OCI-LY7 (cell line): ENCODE results near the gene RITA1. TPM values are rescaled to one million over a fixed set of nuclear protein-coding genes. Genes with fewer than 3 reads are reported as not detected.

Experiments used
- BruUV-seq: library from RNA; stranded (reverse); fragments of 400-500 nt; replicated peaks from 2 replicates; lab custom pipeline; 2021; lab: Mats Ljungman, UMichigan
- CTCF ChIA-PET: fragments of 300-600 bp; sonication (Branson Sonifier 250); formaldehyde crosslinking; loops from one replicate; lab custom pipeline; 2022; ENCODE audit warnings: antibody characterized with exemption; ENCODE audit not compliant: unreplicated experiment; lab: Charles Lee
- POLR2A ChIA-PET: fragments of 300-600 bp; sonication (Branson Sonifier 250); formaldehyde crosslinking; loops from one replicate; lab custom pipeline; 2022; ENCODE audit warnings: antibody characterized with exemption; lab: Charles Lee
- DNase-seq: peaks from one replicate; pipeline ENCODE4 v3.0.0-alpha.2; 2015; ENCODE audit warnings: low spot score
- H2AFZ ChIP-seq: fragments of 200-600 bp; sonication (generic), shearing (Covaris generic); 2 replicates; pipeline ENCODE4 v1.6.1; 2014; ENCODE audit warnings: mild to moderate bottlenecking, antibody characterized with exemption, low read length, moderate library complexity
- H3K27ac ChIP-seq: fragments of 200-600 bp; sonication (generic); 2 replicates; pipeline ENCODE4 v1.5.1; 2014; ENCODE audit warnings: mixed run types, low read depth, mild to moderate bottlenecking, moderate library complexity, low read length, inconsistent platforms; ENCODE audit not compliant: poor library complexity, severe bottlenecking
- H3K36me3 ChIP-seq: fragments of 200-600 bp; sonication (generic); 2 replicates; pipeline ENCODE4 v1.6.1; 2014; ENCODE audit warnings: mild to moderate bottlenecking, antibody characterized with exemption, low read length, moderate library complexity, mixed read lengths; ENCODE audit not compliant: insufficient read depth
- H3K4me1 ChIP-seq: fragments of 200-600 bp; sonication (generic); 2 replicates; pipeline ENCODE4 v1.5.1; 2014; ENCODE audit warnings: mild to moderate bottlenecking, low read length; ENCODE audit not compliant: insufficient read depth, poor library complexity, severe bottlenecking
- H3K4me2 ChIP-seq: fragments of 200-600 bp; sonication (generic); 2 replicates; pipeline ENCODE4 v1.6.1; 2014; ENCODE audit warnings: mild to moderate bottlenecking, low read length
- H3K4me3 ChIP-seq: fragments of 200-600 bp; sonication (generic); 2 replicates; pipeline ENCODE4 v1.5.1; 2014; ENCODE audit warnings: mild to moderate bottlenecking, low read depth, low read length; ENCODE audit not compliant: poor library complexity, severe bottlenecking
- H3K79me2 ChIP-seq: fragments of 200-600 bp; sonication (generic); 2 replicates; pipeline ENCODE4 v1.6.1; 2016; ENCODE audit warnings: low read depth, mild to moderate bottlenecking, low read length, moderate library complexity, mixed read lengths; ENCODE audit not compliant: insufficient read depth
- H3K9me2 ChIP-seq: fragments of 200-600 bp; sonication (generic); 2 replicates; pipeline ENCODE4 v1.6.1; 2016; ENCODE audit warnings: mild to moderate bottlenecking, low read length, mixed read lengths; ENCODE audit not compliant: insufficient read depth
- H3K9me3 ChIP-seq: fragments of 200-600 bp; sonication (generic); 2 replicates; pipeline ENCODE4 v1.6.1; 2014; ENCODE audit warnings: mild to moderate bottlenecking, mixed run types, low read length, mixed read lengths
- H4K20me1 ChIP-seq: fragments of 200-600 bp; sonication (generic); 2 replicates; pipeline ENCODE4 v1.6.1; 2014; ENCODE audit warnings: mild to moderate bottlenecking, antibody characterized with exemption, low read length, moderate library complexity, mixed read lengths; ENCODE audit not compliant: insufficient read depth
- EZH2phosphoT487 ChIP-seq: fragments of 200-600 bp; sonication (generic); IDR thresholded peaks from 2 replicates; pipeline ENCODE4 v1.6.1; 2018; ENCODE audit warnings: low read depth, borderline replicate concordance, mild to moderate bottlenecking, mixed run types, antibody characterized with exemption, low read length, moderate library complexity, mixed read lengths
- intact Hi-C: fragments of 100-400 bp; cut with micrococcal nuclease; formaldehyde crosslinking; loops from one replicate; pipeline ENCODE4 v1.10.0; 2022; ENCODE audit not compliant: unreplicated experiment
- total RNA-seq, 2 experiments: library from RNA; depleted of rRNA in 1 of 2; stranded (reverse); fragments of >200 nt in 1 of 2; shearing (Covaris generic) in 1 of 2; gene quantifications; 2 replicates each; pipeline ENCODE4 v1.2.3, GENCODE V29; 2014 to 2022
- TF ChIP-seq, protein P1 (sequence below): fragments of 200-600 bp; sonication (generic); conservative IDR thresholded peaks from 2 replicates; pipeline ENCODE4 v1.5.1; 2014; ENCODE audit warnings: mild to moderate bottlenecking, antibody characterized with exemption, low read length, moderate library complexity, mixed read lengths

The RITA1 gene
- total RNA-seq, 2 experiments from 2014 or later: 68.6 to 90.8 TPM

DNA sequence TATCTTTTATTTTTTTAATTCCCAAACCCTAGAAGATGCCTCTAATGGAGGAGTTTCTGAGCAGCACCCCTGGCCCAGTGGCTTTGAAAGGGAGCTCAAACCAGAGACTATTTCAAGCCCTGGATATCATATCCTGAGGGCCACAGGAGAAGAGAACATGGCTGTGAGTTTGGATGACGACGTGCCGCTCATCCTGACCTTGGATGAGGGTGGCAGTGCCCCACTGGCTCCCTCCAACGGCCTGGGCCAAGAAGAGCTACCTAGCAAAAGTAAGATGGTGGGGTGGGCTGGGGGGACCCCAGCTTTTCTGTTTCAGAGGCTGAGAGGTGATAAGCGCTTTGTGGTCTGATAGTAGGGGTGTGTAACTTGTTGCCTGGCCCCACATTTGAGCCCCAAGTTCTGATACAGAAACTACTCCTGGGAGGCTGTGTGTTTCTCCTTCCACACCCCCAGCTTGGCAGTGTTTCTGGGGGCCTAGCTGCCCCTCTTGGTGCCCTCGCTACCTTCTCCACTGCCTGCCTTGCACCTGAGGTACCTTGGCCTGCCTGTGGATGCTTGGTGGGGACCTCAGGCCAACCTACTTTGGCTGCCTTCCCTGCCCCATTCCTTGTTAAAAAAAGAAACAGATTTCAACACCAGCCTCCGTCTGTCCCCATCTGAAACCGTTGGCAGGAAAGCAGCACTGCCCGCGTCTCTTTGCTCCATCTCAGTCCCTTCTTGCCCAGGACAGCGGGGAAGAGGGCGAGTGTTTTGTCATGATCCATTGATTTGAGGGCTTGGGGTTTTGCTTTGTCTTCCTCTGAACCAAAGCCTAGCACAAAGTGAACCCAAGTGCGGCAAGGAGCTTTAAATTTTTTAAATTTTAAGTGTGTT is 41.4 kb downstream of the RITA1 start:
- intact Hi-C loops: no loop called here
- no peaks in the 10 kb centered on the region for H4K20me1 ChIP-seq
- POLR2A ChIA-PET: interaction anchor here (0.7 to 12.4 kb wide), 4 partner anchors 10 to 54 kb away, joined by 3 to 183 read pairs (median 4); no protein-coding TSS in a partner anchor

DNA sequence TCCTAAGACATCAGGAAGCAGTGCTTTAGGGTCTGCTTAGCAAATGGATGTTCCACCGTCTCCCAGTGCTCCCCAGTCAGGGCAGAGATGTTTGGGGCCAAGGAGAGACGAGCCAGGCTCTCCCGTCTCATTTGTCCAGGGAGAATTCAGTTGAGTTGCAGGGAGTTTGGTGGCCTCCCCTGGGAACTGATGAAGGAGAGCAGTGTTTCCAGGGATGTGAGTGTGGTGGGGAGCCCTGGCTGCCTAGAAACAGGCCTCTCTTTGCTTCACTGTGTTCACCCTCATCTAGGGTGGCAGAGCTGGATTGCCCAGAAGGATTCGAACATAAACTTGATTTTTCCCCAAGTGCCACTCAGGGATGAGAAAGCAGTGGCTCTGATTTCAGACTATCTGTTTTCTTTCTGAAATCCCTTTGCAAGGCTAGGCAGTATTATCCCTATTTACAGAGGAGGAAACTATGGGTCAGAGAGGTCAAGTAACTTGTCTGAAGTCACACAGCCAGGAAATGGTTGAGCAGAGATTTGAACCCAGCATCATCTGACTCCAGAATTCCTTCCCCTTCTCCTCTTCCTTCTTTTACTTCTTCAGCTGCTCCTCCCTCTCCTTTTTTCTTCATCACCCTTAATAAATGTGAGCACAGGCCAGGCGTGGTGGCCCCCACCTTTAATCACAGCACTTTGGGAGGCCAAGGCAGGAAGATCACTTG is 42.3 kb downstream of the RITA1 start:
- TF ChIP-seq, protein P1, sequence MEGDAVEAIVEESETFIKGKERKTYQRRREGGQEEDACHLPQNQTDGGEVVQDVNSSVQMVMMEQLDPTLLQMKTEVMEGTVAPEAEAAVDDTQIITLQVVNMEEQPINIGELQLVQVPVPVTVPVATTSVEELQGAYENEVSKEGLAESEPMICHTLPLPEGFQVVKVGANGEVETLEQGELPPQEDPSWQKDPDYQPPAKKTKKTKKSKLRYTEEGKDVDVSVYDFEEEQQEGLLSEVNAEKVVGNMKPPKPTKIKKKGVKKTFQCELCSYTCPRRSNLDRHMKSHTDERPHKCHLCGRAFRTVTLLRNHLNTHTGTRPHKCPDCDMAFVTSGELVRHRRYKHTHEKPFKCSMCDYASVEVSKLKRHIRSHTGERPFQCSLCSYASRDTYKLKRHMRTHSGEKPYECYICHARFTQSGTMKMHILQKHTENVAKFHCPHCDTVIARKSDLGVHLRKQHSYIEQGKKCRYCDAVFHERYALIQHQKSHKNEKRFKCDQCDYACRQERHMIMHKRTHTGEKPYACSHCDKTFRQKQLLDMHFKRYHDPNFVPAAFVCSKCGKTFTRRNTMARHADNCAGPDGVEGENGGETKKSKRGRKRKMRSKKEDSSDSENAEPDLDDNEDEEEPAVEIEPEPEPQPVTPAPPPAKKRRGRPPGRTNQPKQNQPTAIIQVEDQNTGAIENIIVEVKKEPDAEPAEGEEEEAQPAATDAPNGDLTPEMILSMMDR: no peak
- no peak for TF ChIP-seq EZH2phosphoT487
- Histone ChIP-seq H4K20me1 (no peaks in the 10 kb centered on the region), H3K4me1 (peaks cover 77% of the 10 kb centered on the region), H3K9me2 (no peaks in the 10 kb centered on the region), H3K9me3 (no peaks in the 10 kb centered on the region), H3K79me2 (peaks cover 71% of the 10 kb centered on the region), H3K36me3 (peaks cover 63% of the 10 kb centered on the region), H3K4me2 (0 out of 2 replicates have a peak overlapping the region, but pooled peaks have one; percentile 57), H3K27ac (peak overlapping the region; percentile 82), H3K4me3 (no peak overlapping the region), H2AFZ (no peak overlapping the region)
- intact Hi-C loops: no loop called here
- no TSS peak for BruUV-seq
- no peak for DNase-seq
- ChIA-PET CTCF (no interaction called here), POLR2A (interaction anchor here (1.5 to 12.4 kb wide), 2 partner anchors 20 to 33 kb away, joined by 5 to 183 read pairs; no protein-coding TSS in a partner anchor)

More for the DNA sequence above, 41.4 kb downstream of the RITA1 start:
- Histone ChIP-seq H3K9me3 (no peaks in the 10 kb centered on the region), H3K27ac (peak overlapping the region; percentile 82), H3K79me2 (peaks cover 80% of the 10 kb centered on the region), H3K4me3 (no peak overlapping the region), H2AFZ (no peak overlapping the region), H3K4me1 (peaks cover 68% of the 10 kb centered on the region), H3K4me2 (no peak overlapping the region), H3K9me2 (no peaks in the 10 kb centered on the region), H3K36me3 (peaks cover 61% of the 10 kb centered on the region)
- TF ChIP-seq, protein P1: no peak
- no peak for TF ChIP-seq EZH2phosphoT487
- DNase-seq: no peak
- BruUV-seq: no TSS peak
- CTCF ChIA-PET: no interaction called here
